Daoy (cell line): ENCODE measurements around the gene MYRF. TPM values are rescaled to one million over a fixed set of nuclear protein-coding genes. Genes with fewer than 3 reads are reported as not detected.

Source experiments
- DNase-seq: peaks from one replicate; pipeline ENCODE4 v3.0.0-alpha.2; 2015; ENCODE audit warnings: low read depth
- total RNA-seq: library from RNA; depleted of rRNA; stranded (reverse); fragments of >200 nt; shearing (Covaris generic); gene quantifications from 2 replicates; pipeline ENCODE4 v1.2.3, GENCODE V29; 2014; rRNA removed

MYRF gene
- 0.68 and 2.1 TPM in 2 replicates for total RNA-seq

DNA sequence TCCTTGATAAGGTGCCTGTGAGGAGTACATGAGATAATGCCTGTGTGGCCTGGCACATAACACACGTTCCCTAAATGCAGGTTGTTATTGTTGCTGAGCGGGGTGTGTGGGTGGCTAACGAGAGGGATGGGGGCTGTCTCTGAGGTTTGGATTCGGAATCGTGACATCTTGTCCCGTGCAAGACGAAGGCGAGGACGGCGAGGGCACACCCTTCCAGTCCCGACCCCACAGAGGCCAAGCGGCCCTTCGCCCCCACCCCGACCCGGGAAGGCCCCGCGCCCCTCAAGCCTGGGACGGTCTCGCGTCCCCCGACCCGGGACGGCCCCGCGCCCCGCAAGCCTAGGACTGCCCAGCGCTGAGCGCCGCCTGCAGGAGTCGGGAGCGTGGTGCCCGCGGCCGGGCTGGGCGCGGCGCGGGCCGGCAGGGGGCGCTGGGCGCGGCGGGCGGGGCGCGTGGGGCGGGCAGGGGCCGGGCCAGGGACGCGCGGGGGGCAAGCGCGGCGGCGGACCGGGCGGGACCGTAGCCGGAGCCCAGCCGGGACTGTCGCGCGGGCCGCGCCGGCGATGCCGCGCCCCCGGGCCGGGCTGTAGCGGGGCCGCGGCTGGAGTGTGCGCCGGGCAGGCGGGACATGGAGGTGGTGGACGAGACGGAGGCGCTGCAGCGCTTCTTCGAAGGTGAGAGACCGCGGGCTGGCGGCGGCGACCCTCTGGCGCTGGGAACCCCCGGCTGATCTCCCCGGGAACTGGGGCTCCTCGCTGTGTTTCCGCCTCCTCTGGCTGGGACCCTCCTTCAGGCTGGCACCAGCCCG is at the start of gene MYRF:
TSS of gene MYRF (plus strand) at position 520 of the 808 bp plus-strand sequence. CDS start at position 629, 109 bp downstream.
- DNase-seq: peak; percentile 67

DNA sequence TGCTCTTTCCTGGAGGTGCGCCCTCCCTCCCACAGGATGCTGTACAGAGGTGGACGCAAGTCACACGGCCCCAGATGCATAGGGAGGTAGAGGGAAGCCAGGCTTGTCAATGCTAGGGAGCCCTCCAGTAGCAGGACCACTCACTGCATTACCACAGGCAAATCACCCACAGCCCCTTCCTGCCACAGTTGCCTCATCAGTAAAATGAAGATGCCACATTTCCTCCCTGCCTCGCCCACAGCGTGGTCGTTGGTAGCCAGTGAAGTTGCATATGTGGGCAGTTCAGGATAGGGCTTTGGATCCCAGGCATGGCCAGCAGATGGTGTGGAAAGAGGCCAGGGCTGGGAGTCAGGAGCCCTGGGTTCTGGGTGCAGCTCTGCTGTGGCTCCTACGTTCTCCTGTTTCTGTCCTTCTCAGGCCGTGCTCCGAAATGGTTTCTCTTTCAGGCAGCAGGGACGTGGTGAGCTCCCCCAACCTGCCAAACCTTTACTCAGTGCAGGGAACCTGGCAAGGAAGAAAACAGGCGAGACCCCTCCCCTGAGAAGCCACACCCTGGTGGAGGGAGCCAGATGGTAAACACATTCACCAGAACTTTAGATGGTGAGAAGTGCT is 49.6 kb upstream of the MYRF start:
- DNase-seq: no peak

DNA sequence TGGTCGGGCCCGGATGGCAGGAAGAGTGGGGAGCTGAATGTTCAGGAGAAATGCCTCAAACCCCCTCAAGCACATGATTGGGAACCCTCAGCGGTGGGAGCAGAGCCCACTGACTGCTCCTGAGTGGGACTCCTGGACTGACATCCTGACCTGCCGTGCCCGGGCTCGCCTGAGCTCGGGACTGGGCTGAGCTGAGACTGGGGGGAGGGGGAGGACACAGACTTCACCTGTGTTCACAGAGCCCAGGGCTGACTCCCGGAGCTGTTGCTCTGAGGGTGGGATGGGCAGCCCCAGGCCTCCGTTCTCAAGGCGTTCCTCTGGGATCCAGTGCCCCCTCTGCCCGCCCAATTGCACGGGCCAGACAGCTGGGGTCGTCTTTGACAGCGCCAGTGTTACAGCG is 47.6 kb upstream of the MYRF start:
- no peak for DNase-seq

DNA sequence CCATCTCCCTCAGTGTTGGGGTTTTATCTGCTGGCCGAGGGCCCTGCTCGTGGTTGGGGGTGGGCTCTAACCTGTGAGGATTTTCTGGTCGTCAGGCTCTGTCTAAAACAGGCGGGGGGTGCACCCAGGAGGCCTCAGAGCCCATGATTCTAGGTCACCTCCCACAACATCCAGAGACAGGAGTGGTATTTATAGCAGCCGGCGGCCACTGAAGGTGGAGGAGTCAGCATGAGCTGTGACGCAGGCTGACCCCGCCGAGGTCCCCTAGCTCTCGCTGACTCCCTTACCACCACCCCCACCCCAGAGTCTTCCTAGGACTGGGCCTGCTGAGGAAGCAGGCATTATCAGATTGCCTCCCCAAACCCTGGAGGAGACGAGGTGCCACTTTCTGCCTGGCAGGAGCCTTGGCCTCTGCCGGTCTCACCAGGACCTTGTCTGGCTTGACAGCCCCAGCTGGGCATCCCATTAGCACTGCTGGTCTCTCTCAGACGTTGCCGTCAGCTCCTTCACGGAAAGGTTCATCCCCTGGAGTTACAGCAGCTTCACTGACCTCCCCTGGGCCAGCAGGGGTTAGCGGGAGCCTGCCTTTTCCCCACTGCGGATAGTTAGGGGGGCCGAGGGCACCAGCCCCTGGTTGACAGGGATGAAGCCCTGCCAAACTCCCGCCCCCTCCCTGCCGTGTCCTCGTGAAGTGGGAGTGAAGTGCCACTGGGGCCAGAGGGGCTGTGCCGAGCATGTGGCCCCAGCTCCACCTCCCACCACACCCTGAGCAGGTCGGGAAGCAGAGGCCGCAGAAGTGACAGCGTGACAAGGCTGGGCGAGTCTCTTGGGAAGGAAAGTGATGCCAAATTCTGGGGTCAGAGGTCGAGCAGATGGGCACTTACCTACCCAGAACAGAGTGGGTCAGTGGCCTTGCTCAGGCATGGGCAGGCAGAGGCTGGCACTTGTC is 45.7 kb upstream of the MYRF start:
- no peak for DNase-seq

DNA sequence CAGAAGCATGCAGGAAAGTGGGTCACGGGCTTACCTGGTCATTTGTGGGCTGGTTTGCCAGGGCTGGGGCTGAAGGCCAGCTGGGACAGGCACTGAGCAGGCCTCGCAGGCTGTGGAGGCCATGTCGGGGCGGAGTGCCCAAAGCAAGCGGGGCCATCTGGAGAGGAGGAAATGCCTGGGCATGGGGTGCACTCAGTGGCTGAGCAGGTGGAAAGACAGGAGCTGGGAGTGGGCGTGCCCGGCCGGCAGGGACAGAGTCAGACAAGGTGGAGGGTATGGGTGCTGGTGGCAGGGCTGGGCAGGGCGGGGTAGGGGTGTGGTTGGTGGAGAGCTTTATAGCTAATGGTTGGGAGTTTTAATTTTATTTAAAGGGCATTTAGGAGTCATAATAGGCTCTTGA is 44.9 kb upstream of the MYRF start:
- DNase-seq: no peak

DNA sequence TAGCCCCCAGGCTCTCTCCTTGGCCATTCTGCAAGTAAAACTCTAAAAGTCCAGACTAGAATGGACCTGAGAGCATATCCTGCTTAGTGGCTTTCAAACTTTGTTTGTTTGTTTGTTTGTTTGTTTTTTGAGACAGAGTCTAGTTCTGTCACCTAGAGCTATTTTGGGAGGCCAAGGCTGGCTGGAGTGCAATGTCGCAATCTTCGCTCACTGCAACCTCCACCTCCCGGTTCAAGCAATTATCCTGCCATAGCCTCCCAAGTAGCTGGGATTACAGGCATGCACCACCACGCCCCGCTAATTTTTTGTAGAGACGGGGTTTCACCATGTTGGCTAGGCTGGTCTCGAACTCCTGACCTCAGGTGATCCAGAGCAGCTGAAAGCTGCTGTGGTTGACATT is 43.3 kb upstream of the MYRF start:
- DNase-seq: no peak

DNA sequence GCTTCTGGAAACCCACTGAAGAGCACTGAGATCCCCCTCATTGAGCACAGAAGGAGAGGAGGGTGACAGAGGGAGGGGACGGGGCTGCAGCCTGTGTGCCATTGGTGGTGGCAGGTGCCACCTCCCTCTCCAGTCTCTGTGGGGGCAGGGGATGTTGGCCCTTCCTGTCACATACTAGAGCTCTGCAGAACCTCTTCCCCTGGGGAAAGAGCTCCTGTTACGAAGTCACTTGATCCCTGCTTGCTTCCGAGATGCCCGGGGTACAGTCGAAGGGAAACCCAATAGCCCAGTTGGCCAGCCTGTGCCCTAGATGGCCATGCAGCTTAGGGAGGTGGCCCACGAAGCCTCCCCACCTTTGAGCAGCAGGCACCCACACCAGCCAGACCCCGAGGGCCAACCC is 42.9 kb upstream of the MYRF start:
- no peak for DNase-seq

DNA sequence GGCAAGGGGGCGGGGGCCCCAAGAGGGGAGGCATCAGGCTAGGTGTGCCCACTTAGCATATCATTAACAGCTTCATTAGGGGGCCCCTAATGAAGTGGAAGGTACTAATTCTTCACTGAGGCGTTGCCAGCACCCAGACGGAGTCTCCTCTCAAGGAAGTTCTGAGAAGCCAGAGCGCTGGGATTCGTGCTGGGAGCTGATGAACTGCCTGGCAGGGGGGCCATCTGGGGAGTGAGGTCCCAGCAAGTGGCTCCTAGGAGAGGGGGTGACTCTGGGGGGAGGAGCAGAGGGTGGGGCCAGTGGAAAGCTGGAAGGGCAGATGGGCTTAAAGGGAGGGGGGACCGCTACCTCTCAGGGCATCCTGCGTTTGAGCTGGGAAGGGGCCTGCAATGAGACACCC is 42.4 kb upstream of the MYRF start:
- no peak for DNase-seq

DNA sequence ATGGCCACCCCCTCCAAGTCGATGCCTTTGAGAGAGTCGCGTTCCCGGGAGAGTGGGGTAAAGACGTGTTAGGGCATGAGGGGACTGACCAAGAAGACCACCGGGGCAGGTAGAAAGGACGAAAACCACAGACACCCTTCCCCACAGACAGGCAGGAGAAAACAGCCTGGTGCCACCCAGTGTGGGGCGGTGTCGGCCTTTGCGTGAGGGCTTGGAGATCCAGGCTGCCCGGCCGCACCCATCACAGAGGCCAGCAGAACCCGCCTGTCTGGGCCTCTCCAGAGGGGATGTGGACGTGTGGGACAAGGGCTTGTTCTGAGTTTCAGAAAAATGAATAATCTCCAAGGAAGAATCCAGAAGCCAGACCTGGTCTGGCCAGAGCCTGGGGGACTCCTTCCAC is 41.4 kb upstream of the MYRF start:
- no peak for DNase-seq

DNA sequence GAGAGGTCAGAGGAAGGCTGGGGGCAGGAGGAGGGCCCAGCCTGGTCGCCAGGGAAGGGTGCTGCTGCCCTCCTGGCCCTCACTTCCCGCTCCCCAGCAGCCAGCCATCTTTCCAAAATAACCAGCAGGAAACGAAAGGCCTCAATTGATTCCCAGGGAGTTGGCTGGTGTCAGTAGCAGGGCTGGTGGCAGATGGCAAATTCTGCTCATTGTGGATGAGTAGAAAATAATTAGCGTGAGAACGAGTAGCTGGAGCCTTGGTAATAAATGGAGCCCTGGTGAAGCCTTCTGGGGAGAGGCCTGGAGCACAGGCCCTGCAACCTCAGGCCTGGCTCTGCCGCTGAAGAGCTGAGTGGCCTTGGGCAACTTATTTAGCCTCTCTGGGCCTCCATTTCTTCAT is 40.9 kb upstream of the MYRF start:
- no peak for DNase-seq

DNA sequence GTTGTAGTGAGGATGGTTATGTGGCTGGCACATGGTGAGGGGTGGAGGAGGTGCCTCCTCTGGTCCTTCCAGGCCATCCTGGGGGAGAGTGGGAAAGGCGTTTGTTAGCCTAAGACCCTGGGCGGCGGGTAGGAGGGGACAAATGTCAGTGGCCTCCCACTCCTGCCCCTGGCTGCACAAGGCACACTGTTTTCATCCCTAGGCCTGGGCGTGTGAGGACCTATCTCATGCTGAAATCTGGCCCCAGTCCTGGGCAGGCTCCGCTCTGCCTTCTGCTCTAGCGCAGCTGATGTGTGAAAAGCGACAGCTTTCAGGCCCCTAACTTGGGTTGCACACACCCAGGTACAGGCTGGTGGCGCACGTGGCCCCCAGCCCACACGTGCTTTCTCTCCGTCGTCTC is 40.1 kb upstream of the MYRF start:
- no peak for DNase-seq

DNA sequence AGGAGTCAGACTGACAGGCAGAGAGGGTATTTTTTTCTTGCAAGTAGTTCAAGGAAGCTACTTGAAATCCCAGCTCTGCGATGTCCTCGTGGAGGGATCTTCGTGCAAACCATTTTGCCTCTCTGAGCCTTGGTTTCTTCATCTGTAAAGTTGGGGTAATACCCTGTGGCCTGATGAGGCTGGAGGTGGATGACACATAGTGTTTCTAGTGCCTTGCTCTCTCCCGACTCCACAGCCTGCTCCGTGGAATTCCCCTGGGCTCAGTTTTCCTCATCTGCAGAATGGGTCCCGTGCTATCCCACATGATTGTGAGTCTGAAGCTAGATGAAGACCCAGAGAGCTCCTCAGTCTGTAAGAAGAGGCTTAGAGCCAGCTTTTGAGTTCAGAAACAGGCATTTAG is 39.6 kb upstream of the MYRF start:
- no peak for DNase-seq

DNA sequence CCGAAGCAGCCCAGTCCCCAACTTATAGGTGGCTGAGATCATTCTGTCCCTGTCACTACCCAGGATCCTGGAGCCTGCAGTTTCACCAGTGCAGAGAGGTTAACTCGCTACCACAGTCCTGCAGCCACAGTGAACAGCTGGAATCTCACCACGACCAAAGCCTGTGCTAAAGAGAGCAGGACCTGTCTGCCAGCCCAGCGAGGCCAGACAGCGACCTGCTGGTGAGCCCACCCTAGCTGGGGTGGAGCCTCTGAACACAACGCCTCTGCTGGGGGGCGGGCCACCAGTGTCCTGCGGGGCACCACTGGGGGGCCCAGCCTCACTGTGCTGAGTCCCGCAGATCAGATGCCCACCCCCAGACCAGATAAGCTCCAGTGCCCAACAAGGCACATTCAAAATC is 39.0 kb upstream of the MYRF start:
- DNase-seq: no peak

DNA sequence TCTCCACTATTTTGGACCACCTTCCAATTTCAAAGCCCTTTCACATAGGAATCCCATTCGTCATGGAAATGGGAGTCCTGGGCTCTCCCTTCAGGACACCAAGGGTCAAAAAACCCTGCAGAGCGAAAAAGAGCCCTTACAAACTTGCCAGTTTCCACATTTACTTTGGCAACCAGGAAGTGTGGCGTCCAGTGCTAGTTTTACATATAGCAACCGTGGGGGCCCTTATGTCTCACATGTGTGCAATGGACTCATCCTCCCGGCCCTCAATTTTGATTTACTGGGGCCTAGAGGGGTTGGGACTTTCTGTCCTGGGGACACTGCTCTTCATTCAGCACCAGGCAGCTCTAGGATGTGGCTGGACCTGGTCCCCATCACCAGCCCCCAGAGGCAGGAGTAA is 38.5 kb upstream of the MYRF start:
- no peak for DNase-seq

DNA sequence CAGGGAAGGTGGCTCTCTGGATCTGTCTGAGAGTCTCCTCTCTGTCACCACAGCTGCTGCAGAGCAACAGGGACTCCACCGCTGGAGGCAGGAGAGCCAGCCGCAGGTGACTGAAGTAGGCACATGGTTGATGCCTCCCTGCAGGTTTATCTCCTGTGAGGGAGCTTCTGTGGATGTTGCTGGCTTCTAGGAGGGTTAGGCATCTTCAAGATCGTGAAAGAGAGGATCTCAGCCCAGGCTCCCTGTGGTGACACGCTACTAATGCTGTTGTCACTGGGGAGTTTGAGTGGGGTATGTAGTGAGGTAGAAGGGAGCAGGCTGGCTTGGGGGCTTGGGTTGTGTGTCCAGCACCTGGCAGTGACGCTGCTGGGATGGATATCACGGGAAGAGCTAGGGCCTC is 38.1 kb upstream of the MYRF start:
- DNase-seq: no peak

DNA sequence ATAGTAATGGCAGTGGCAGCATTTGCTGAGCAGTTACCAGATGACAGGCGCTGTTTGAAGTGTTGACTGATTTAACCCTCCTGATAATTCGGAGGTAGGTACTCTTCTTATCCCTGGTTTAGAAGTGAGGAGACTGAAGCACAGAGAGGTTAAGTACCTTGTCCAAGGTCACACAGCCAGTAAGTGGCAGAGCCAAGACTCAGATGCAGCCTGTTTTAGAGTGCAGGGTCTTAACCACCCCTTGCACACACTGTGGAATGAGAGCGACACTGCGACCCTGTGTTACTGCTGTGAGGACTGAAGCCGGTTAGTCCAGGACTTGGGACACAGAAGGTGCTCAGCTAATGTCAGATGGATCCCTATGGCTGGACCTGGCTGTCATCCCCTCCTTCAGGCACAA is 37.5 kb upstream of the MYRF start:
- DNase-seq: no peak

DNA sequence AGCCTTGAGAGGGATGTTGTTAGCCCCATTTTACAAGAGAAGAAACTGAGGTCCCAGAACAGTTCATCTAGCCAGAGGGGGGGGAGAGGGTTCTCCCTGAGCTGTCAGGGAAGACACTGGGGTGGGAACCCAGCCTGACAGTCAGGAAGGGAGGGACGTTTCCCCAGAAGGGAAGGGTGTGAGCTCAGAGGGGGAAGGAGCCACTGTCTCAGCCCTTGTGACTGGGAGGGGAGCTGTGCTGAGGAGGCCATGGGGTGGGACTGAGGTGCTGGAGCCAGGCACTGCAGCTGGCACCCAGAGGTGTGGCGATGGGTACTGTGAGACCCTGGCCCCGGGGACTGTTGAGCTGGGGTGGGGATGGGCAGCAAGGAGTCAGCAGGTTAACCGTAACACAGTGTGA is 36.6 kb upstream of the MYRF start:
- no peak for DNase-seq

DNA sequence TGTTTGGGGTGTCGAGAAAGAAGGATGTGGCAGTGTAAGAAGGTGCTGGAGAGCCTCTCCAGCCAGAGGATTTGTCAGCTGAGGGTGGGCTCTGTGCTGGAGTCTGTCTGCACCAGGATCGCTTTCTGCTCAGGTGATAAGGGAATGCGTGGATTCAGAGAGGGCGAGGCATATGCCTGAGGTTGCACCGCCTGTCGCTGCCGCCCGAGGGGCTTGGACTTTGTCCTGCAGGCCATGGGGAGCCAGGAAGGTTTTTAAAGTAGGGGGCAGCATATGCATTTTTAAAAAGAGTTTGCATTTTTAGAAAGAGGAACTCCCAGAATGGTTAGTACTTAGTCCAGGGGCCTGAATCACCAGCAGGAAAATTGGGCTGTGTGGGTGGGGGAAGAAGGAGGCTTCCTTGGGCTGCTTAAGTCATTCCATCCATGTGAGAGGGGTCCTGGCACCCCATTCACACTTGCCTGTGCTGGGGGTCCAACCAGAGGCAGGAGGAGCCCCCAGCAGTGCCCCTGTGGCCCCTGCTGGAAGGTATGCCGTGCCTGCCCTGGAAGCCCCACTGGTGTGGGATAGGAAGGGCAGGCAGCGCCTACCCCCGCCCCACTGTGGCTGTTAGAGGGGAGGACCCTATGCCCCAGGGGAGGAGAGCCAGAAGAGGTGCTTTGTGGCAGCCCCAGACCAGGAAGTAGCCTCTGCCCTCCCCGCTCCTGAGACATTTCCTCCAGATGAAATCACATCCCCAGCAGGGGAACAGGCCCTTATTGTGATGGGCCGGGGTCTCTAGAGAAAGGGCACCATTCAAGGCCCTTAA is 35.8 kb upstream of the MYRF start:
- no peak for DNase-seq

DNA sequence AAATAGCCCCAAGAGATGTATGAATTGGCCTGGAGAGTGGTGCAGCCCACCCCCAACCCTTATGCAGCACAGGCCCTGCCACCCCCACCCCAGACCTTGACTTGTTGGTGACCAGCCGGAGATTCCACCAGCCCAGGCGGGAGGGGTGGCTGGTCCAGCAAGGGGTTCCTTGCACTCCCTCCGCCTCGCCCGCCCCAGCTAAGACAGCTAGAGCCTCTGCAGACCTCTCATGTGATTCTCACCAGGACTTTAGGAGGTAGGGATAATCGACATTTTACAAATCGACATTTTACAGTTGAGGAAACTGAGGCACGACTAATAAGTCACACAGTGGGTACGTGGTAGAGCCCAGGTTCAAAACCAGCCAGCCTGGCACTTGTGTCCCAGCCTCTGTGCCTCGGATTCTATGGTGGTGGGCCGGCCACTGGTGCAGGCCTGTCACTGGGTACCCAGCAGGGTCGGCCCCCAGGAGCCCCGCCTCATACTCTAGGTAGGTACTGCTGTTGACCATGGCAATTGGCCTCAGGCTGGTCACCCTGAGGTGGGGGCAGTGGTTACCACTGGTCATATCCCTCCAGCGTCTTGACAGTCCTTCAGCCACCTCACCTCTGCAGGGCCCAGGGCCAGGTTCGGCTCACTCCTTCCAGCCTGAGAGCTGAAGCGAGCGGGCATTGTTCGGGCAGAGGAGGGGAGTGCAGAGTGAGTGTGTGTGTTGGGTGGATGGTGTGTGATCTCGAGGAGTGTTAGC is 35.0 kb upstream of the MYRF start:
- DNase-seq: no peak

DNA sequence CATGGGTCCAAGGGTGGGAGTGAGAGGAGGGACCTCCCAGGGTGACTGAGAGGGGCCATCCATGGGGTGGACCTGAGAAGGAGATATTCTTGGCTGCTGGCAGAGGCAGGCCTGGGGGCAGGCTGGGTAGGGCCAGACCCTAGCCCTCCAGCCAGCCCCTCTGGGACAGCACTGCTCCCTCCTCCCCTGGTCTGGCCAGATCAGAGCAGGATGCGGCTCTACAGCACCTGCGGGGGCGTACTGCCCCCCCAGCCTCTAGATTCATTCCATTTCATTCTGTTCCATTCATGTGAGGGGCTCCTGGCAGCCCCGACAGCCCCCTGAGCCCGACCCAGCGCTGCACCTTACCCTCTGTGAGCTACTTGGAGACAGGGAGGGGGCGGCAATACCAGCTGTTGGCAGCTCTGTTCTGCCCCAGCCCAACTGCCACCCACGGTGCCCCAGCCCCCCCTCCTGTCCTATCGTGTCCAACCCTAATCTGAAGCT is 34.3 kb upstream of the MYRF start:
- DNase-seq: no peak
